Endodermal cell (in vitro differentiated cells): ENCODE results near the gene AQR. TPM values are rescaled to one million over a fixed set of nuclear protein-coding genes. Genes with fewer than 3 reads are reported as not detected.

ENCODE experiments used
- DNase-seq: peaks from one replicate; pipeline ENCODE4 v3.0.0-alpha.2; 2017
- H3K27ac ChIP-seq: 2 replicates; pipeline ENCODE4 v1.5.1; 2013; ENCODE audit warnings: mild to moderate bottlenecking, low read depth, low read length, moderate library complexity
- H3K27me3 ChIP-seq: 2 replicates; pipeline ENCODE4 v1.6.1; 2013; ENCODE audit warnings: mild to moderate bottlenecking, low read length, moderate library complexity; ENCODE audit not compliant: insufficient read depth, control insufficient read depth, poor library complexity, severe bottlenecking
- H3K36me3 ChIP-seq: 2 replicates; pipeline ENCODE4 v1.7.0; 2013; ENCODE audit warnings: mild to moderate bottlenecking, low read length, moderate library complexity; ENCODE audit not compliant: control insufficient read depth, insufficient read depth
- H3K4me1 ChIP-seq: one replicate; pipeline ENCODE4 v1.7.0; 2013; ENCODE audit warnings: low read length; ENCODE audit not compliant: control insufficient read depth, insufficient read depth
- H3K4me3 ChIP-seq: 2 replicates; pipeline ENCODE4 v1.5.1; 2013; ENCODE audit warnings: mild to moderate bottlenecking, low read length, moderate library complexity
- H3K9ac ChIP-seq: 2 replicates; pipeline ENCODE4 v1.6.1; 2013; ENCODE audit warnings: mild to moderate bottlenecking, low read length, moderate library complexity; ENCODE audit not compliant: poor library complexity, severe bottlenecking; ENCODE audit errors: extremely low read depth
- H3K9me3 ChIP-seq: 2 replicates; pipeline ENCODE4 v1.6.1; 2013; ENCODE audit warnings: mild to moderate bottlenecking, low read length, moderate library complexity; ENCODE audit not compliant: control insufficient read depth
- H3K27ac Mint-ChIP-seq: 2 replicates; pipeline ENCODE4 v1.8.0; 2020; ENCODE audit warnings: mixed read lengths
- H3K27me3 Mint-ChIP-seq: 2 replicates; pipeline ENCODE4 v1.8.0; 2021; ENCODE audit warnings: mild to moderate bottlenecking, mixed read lengths; ENCODE audit not compliant: insufficient read depth
- H3K36me3 Mint-ChIP-seq: 2 replicates; pipeline ENCODE4 v1.8.0; 2020; ENCODE audit warnings: low read depth, mixed read lengths
- H3K4me1 Mint-ChIP-seq: 2 replicates; pipeline ENCODE4 v1.8.0; 2020; ENCODE audit warnings: mixed read lengths
- H3K4me3 Mint-ChIP-seq: 2 replicates; pipeline ENCODE4 v1.8.0; 2020; ENCODE audit warnings: mild to moderate bottlenecking, moderate library complexity, mixed read lengths
- H3K9me3 Mint-ChIP-seq: 2 replicates; pipeline ENCODE4 v1.8.0; 2020; ENCODE audit warnings: mild to moderate bottlenecking, mixed read lengths
- WGBS, 2 experiments: methylation state at CpG; one replicate each; pipeline versions ENCODE4 v1.1.5 to v1.1.7; 2013; ENCODE audit warnings: missing lambda C conversion rate in 2 of 2, mixed read lengths in 1 of 2; ENCODE audit not compliant: insufficient coverage in 1 of 2, insufficient read length in 1 of 2; 5-methylcytosine and 5-hydroxymethylcytosine counted together
- total RNA-seq, 2 donors: library from RNA; stranded (reverse); fragmentation: NEBNext Ultra II Directional in 1 of 2; extraction: Animal tissue kit (Norgen Biotek cat#: 25700) in 1 of 2; gene quantifications; 2 replicates in 1 of 2; 3 replicates in 1 of 2; pipeline ENCODE4 v1.2.1, GENCODE V29; 2021
- TF ChIP-seq, protein P1 (sequence below): fragments of 200-600 bp; sonication (generic); conservative IDR thresholded peaks from 2 replicates; pipeline ENCODE4 v1.5.0; 2021; ENCODE audit warnings: antibody characterized with exemption, mild to moderate bottlenecking

Gene AQR
- total RNA-seq, 2 donors from 2014 or later = 48.8 to 49.6 TPM

DNA sequence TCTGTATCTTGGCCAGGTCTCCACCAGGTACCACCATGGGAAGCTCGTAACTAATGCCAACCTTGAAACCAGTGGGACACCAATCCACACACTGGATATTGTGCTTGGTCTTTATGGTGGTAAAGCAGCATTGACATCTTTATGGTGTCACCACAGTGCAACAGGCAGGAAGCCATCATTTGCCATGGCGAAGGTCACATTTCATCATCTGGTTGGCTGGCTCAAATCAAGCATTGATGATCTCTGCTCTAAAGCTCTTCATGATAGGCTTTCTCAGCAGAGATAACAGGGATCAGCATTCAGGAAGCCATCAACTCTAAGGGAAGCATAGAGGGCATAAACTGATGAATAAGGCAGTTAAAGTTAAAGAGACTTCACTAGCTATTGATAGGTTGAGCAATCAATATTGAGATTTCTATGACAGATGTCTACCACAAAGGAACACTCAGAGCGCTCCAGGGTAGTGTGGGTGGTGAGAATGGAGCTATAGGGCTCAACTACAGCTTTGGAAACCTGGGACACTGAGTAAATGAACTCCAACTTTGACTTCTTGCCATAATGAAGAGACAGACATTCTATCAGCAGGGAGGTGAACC, 120.1 kb downstream of the AQR start:
- peaks cover 7% of the 10 kb centered on the region for H3K36me3 Mint-ChIP-seq
- TF ChIP-seq, protein P1, sequence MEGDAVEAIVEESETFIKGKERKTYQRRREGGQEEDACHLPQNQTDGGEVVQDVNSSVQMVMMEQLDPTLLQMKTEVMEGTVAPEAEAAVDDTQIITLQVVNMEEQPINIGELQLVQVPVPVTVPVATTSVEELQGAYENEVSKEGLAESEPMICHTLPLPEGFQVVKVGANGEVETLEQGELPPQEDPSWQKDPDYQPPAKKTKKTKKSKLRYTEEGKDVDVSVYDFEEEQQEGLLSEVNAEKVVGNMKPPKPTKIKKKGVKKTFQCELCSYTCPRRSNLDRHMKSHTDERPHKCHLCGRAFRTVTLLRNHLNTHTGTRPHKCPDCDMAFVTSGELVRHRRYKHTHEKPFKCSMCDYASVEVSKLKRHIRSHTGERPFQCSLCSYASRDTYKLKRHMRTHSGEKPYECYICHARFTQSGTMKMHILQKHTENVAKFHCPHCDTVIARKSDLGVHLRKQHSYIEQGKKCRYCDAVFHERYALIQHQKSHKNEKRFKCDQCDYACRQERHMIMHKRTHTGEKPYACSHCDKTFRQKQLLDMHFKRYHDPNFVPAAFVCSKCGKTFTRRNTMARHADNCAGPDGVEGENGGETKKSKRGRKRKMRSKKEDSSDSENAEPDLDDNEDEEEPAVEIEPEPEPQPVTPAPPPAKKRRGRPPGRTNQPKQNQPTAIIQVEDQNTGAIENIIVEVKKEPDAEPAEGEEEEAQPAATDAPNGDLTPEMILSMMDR = no peak
- no peaks in the 10 kb centered on the region for H3K36me3 ChIP-seq
- H3K9ac ChIP-seq = no peak overlapping the region
- no peak overlapping the region for H3K4me3 Mint-ChIP-seq
- H3K27ac ChIP-seq = no peak overlapping the region
- H3K4me1 ChIP-seq = no peaks in the 10 kb centered on the region
- no peak overlapping the region for H3K27ac Mint-ChIP-seq
- DNase-seq = no peak
- H3K9me3 Mint-ChIP-seq = no peaks in the 10 kb centered on the region
- H3K27me3 Mint-ChIP-seq = no peaks in the 10 kb centered on the region
- no peaks in the 10 kb centered on the region for H3K9me3 ChIP-seq
- no peaks in the 10 kb centered on the region for H3K27me3 ChIP-seq
- 94 to 100% methylated on average over 3 of the region's 3 CpGs for WGBS, 2 experiments
- no peaks in the 10 kb centered on the region for H3K4me1 Mint-ChIP-seq
- H3K4me3 ChIP-seq = no peak overlapping the region

DNA sequence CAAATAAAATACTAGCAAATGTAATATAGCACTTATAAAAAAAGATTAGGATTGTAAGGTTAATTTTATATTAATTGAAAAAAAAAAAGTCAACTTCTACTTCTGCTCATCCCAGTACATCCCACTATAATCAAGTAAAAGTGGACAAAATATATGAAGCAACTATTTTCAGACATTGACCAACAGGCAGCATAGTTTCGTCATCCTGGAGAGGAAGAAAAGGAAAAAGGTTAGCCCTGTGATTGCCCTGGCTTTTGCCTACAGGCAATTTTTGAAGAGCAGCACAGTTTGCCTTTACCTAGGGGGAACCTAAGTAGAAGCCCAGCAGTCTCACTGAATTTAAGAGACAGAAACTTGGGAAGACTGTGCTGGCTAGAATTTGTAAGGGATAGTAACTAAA, 121.9 kb downstream of the AQR start:
- peaks cover under 1% of the 10 kb centered on the region for H3K36me3 Mint-ChIP-seq
- DNase-seq = no peak
- H3K27me3 Mint-ChIP-seq = no peaks in the 10 kb centered on the region
- H3K9me3 Mint-ChIP-seq = no peaks in the 10 kb centered on the region
- WGBS, 2 experiments = 86 to 100% methylated on average over 1 of the region's 1 CpG
- no peak overlapping the region for H3K4me3 Mint-ChIP-seq
- Histone ChIP-seq H3K36me3 (no peaks in the 10 kb centered on the region), H3K4me3 (no peak overlapping the region), H3K9ac (no peak overlapping the region), H3K27me3 (no peaks in the 10 kb centered on the region), H3K9me3 (no peaks in the 10 kb centered on the region), H3K27ac (no peak overlapping the region), H3K4me1 (no peaks in the 10 kb centered on the region)
- no peak overlapping the region for H3K27ac Mint-ChIP-seq
- TF ChIP-seq, protein P1 = no peak
- H3K4me1 Mint-ChIP-seq = no peaks in the 10 kb centered on the region

GRCh38 chr15:34841262-34841725, 128.2 kb downstream of the AQR start:
- no peaks in the 10 kb centered on the region for H3K27me3 Mint-ChIP-seq
- no peak overlapping the region for H3K9ac ChIP-seq
- no peaks in the 10 kb centered on the region for H3K9me3 Mint-ChIP-seq
- H3K27ac ChIP-seq = no peak overlapping the region
- no peaks in the 10 kb centered on the region for H3K9me3 ChIP-seq
- H3K4me1 ChIP-seq = no peaks in the 10 kb centered on the region
- no peaks in the 10 kb centered on the region for H3K36me3 Mint-ChIP-seq
- H3K36me3 ChIP-seq = no peaks in the 10 kb centered on the region
- DNase-seq = no peak
- H3K4me1 Mint-ChIP-seq = no peaks in the 10 kb centered on the region
- H3K4me3 Mint-ChIP-seq = no peak overlapping the region
- no peaks in the 10 kb centered on the region for H3K27me3 ChIP-seq
- no peak overlapping the region for H3K27ac Mint-ChIP-seq
- H3K4me3 ChIP-seq = no peak overlapping the region
- TF ChIP-seq, protein P1 = no peak
